NCI-H2081 treated with DMSO at 0.1 percent for 48 hours (cell line): ENCODE measurements around the gene TNFSF15.

Experiments
- DNase-seq: peaks from one replicate; lab custom pipeline; 2025; lab: John Stamatoyannopoulos, UW

TNFSF15 gene

DNA sequence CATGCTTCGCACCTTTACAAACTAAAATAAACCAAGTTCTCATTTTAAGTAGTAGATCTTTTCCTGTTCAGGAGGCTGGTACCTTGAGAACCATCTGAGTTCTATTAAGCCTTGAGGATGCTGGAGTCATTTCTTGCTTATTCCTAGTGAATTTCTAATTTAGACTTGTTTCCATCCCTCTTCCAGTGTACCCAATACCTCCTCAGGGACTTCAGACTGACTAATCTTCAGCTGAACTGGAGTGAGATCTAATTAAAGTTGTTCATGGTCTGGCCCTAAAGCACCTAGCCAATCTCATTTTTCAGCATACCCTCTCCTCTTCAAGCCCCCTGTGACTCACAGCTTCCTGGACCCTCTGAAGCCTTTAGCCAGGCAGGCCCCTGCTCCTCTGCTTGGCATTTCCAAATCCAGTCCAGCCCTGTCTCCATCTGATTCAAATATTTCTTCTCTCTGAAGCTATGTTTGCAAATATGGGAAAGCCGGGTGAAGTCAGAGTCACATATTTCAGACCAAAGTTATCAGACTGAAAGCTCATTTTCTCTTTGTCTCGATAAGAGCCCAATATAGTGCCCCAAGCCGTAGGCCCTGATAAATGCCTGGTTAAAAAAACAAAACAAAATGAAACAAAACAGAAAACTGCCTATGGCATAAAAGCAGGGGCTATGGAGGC is 19.4 kb upstream of the TNFSF15 start:
- no peak for DNase-seq

DNA sequence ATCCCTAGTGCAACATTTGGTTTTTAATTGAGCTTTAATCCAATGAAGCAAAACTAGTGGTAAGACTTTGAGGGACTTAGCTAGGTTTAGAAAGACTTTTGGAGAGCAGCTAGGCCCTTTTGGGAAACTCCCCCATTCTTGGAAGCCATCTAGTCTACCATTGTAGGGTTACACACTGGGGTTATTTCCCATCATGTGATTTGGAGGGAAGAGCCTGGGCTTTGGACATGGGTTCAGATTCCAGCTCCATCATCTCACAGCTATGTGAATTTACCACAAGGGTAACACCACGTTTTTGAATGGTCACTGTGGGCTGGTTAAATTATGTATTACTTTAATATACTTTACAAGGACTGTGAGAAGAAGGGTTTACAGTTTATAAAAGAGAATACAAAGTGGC is 18.3 kb upstream of the TNFSF15 start:
- no peak for DNase-seq

DNA sequence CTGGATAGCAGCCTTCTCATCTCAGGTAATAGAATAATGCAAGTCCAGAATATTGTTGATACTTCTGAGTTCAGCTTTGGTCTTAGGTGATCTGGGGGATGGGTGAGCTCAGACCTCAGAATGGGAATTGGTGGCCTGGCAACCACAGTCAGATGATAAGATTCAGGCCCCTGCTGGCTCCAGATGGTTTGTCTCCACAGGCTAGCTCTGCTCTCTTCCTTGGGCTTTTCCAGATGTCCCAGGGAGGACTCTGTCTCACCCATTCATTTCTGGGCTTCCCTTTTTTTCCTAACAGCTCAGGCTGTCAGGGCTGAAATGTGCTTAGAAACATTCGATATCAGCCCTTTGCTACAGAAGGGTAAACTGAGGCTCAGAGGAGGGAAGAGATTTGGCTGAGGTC is 17.6 kb upstream of the TNFSF15 start:
- DNase-seq = no peak

DNA sequence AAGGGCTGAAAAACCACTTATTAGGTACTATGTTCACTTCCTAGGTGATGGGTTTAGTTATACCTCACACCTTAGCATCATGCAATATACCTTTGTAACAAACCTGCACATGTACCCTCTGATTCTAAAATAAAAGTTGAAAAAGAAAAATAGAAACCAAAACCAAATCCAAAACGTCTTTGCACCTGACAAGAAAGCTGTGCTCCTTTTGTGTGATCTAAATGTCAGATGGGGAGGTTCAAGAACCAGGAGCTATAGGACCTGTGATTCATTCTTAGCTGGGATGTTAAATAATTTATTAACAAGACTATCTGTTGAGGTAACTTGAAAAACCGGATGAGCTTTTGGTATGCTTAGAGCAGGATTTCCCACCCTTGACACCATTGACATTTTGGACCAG is 16.9 kb upstream of the TNFSF15 start:
- no peak for DNase-seq

DNA sequence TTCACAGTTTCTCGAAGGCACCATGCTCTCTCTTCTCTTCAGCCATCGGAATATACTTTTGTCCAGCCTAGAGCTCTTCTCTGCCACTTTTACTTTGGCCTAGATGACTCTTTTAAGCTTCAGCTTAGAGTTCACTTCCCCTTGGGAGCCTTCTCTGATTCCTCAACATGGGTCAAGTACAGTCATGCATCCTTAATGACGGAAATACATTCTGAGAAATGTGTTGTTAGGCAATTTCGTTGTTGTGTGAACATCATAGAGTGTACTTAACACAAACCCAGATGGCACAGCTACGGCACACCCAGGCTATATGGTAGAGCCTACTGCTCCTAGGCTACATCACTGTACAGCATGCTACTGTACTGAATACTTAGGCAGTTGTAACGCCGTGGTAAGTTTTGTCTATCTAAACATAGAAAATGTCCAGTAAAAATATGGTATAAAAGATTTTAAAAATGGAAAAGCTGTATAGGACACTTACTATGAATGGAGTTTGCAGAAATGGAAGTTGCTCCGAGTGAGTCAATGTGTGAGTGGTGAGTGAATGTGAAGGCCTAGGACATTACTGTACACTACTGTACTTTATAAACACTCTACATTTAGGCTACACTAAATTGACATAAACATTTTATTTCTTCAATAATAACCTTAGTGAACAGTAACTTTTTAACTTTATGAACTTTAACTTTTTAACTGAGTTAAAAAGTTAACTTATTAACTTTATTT is 15.1 kb upstream of the TNFSF15 start:
- DNase-seq = no peak

DNA sequence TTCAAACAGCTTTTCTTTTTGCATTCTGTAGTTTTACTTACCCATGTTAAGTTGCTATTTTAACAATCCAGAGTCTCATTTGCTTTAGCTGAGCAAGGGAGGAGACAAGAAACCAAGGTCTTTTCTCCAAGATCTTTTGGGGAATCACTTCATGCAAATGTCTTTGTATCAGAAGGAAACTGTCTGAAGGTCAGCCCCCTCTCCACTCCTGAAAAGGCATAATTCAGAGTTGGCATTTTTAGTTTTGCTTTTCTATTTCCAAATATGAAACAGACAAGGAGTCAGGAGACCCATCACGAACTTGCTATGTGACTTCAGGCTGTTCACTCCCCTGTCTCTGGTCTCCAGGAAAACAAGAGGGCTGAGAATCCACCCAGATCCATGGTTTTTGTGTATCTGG is 12.3 kb upstream of the TNFSF15 start:
- DNase-seq = no peak

DNA sequence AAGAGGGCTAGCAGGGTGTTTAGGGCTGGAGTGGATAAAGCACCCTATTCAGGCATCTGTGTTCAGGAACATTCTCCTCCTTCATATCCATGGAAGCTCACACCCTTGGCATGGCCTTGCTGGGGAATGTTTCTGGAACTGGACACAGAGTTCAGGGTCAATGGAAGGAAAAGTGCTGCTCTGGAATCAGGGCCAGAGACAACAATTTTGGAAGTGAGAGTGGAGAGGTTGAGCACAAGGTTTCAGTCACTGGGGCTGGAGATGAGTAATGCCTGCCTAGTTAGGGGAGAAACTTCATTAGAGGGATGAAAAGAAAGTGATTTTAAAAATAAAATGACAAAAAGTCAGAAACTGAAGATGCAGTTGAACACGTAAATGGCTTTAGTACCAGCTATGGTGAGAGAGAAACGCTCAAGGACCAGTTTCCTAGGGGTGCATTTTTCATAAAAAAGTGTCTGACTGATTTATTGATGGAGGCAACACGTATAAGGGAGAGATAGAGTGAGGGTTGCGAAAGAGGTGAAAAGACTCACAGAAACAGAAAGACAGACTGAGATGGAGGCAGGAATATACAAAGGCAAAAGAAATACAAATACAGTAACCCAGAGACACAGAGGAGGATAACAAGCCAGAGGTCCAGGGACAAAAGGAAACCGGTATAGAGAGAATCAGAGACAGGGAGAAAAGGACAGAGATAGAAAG is 8.0 kb upstream of the TNFSF15 start:
- DNase-seq = no peak

DNA sequence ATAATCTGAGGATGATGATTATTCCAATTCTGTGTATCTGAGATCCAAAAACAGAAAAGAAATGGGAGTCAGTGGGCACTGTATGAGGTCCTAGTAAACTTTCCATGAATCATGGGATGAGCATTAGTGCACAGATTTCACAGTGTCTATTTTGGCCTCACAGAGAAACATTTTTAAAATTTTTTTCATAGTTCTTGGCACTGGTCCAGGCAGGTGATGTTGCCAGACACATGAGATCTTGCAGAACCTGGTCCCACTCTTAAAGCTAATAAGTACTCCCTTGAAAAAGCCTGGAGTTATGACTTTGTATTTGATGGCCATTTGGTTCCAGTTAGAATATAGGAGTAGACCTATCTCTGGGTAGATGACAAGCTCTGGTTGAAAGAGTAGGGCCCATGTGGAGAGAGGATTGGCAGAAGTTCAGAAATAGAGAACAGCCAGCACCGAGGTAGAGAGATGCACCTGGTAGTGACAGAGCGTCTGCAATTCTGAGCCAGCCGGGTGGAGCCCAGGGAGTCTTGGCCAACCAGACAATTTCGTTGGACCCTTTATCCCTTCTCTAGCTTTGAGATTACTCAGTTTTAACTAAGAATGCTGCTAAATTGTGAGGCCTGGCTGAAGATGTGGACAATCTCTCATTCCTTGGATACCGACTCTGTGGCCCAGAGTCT is 6.3 kb upstream of the TNFSF15 start:
- no peak for DNase-seq

DNA sequence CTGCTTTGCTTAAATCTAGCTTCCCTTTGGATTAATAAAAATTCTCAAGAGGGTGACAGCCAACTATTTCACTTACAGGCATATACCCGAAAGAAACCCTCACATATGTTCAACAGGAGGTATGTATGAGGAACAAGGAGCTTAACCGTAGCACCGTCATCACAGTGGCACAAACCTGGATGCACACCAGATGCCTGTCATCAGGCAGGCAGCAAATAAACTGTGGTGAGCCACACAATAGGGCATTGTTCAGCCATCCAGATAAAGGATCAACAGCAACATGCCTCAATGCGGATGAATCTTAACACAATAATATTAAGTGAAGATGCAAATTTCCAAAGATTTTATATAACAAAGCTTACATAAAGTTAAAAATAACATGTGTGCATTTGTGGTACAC is 5.5 kb upstream of the TNFSF15 start:
- DNase-seq = no peak

DNA sequence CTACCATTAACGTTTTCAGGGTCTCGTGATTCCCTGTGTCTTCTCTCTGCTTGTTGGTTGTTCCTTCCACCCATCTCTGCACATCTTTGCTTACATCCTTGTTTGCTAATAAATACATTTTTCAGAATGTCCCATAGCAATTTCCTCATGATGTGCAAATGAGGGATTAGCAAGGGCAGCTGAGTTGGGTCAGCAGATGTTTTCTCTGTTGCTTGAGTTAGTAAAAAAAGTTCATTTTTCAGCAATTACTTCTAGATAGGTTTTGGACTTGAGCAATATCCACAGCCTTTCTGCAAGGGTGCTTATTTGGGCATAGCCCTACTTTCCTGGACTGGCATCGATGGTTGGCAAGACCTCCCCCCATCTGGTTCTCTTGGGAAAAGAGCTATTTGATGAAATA is 4.8 kb upstream of the TNFSF15 start:
- DNase-seq = no peak

DNA sequence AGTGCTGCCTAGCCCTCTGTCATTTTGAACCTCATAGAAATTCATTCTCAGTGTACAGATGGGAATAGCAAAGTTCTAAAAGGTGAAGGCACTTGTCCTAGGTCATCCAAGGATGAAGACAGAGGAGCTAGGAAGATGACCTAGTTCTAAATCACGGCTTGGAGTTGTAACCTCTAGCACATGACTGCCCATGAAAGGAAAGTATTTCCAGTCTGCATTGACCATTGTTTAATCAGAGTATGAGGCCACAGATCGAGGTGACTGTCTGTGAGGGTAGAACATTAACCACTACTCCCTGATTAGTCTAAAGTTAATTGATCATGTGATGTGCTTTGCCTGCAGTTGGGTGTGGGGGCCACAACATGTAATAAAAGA is 674 bp upstream of the TNFSF15 start:
- DNase-seq = no peak

DNA sequence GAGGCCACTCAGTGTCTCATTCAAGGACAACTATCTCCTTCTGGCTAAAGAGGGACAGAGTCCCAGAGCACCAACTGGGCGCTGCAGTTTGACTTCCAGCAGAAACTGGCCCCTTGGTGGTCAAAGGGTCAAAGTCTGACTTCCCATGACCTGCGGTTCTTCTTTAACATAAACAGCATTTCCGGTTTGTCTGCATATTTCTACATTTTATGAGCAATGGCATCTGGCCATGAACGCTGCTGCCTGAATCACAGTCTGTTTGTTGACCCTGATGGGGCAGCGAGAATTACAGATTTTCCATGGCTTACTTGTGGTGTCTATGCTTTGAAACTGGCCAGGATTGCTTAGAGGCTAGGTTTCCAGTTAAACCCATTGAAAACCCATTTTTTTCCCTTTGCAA is 1.3 kb downstream of the TNFSF15 start:
- no peak for DNase-seq

DNA sequence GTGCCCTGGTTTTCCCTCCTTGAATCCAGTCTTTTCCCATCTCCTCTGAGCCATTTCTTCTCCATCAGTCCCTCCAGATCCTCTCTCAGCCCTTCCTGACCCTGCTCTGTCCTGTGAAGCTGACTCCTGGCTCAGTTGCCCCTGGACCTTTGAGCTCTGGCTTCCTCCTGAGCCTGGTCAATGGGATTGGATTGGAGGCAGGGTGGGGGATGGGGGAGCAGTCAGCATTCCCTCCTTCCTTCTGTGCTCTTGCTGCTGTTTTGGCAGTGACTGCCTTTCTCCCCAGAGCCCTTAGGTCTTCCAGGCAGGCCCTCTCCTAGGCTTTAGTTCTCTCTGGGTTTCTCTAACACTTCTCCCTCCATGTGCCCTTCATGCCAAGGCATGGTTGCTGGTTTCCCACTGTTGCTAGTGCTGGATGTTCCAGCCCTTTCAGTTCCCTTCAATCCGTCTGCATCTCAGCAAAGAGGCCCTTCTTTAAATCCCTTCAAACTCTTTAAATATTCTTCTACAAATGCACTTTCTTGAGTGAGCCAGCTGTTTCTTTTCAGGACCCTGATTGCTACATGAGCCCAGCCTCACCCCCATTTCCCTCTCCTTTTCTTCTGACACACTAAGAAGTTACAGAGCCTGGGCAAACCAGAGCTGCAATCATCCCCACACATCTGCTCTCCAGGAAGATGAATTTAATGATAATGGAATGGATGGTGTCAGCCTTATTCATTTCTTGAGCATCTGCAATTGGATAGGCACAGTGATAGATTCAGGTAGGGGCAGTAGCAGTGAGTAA is 2.2 kb downstream of the TNFSF15 start:
- no peak for DNase-seq

DNA sequence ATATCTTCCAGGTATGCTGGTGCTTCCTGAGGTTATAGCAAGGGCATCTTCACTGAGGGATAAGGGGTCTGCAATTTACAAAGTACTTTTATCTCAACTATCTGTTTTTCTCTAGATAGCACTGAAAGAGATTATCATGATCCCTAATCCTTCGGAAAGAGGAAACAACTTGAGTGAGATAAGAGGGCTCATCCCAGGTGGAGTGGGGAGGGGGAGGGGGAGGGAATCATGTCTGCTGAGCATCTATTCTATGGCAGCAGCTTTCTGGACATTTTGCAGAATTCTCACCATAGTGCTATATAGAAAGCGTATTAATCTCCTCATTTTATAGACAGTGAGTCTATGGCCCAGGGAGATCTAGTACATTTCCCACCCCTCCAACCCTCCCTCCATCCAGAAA is 5.9 kb downstream of the TNFSF15 start:
- DNase-seq = no peak

DNA sequence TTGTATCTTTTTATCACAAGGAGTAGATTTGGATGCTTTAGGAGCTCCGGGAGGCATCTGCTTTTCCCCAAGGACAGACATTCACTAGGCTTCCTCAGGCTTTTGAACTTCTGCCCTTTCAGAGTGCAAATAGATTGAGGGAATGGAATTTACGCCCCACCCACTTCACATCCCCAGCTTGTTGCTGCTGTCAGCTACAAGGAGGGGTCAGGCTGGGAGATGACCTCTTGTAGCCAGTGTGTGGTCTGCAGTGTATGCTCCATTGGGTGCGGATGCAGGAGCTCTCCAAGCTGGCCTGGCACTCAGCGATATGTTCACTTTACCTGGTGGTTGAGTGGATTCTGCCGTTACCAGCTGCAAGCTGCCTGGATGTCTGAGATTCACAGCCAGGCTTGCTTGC is 6.4 kb downstream of the TNFSF15 start:
- DNase-seq = no peak

DNA sequence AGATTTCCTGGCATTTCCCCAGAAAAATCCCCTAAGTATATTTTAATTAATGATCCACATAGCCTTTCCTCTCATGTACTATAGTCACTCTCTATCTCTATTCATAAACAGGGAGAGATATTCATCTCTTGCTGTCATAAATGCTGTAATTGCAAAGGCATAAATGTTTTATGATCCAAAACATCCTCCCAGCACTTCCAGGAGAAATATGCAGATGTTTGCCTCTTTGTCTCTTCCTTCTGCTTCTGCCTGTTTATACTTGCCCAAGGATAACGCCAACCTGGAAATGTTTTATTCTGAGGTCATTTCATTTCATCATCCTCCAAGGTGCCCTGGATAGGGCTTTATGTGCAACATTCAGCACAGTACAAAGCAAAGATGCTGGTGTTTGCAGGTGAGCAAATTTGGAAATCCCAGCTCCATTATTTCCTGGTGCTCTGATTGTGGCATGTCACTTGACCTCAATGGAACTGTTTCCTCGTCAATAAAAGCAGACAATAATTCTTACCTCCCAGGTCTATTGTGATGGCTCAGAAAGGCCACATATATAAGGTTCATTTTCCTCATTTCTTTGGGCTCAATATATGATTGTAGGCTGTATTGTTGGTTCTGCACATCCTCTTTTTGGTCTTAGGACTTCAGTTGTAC is 6.9 kb downstream of the TNFSF15 start:
- no peak for DNase-seq

DNA sequence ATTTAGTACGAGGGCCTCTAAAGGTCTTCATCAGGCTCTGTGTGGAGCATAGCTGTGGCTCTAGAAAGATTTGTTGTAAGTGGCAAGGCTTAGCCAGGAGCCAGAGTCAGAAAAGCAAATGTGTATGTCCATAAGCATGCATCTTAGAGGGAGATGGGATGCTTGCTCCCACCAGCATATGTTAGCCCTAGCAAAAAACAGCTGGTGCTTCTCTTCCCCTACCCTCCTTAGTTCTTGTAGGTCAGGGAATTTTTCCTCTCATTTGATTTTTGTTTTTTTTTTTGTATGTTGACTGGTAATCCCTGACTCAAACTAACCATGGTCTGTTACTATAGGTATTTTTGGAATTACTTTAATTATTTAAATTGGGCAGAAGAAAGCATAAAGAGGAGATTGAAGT is 7.7 kb downstream of the TNFSF15 start:
- no peak for DNase-seq

DNA sequence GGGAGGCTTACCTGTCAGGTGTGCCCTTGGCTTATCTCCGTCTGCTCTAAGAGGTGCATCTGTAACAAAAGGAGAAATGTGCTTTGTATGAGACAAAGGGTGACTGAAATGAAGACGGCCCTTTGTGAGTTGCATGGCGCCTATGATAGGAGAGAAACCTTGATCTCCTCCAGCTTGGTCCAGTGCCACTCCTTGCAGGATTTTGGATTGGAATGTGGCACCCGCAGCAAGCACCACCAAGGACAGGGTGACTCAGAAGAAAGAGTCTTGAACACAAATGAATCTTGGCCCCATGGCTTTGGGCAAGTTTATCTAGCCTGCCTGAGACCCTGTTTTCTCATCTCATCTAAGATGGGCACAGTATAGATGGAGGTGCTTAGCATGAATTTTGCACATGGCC is 13.4 kb downstream of the TNFSF15 start:
- DNase-seq = no peak

DNA sequence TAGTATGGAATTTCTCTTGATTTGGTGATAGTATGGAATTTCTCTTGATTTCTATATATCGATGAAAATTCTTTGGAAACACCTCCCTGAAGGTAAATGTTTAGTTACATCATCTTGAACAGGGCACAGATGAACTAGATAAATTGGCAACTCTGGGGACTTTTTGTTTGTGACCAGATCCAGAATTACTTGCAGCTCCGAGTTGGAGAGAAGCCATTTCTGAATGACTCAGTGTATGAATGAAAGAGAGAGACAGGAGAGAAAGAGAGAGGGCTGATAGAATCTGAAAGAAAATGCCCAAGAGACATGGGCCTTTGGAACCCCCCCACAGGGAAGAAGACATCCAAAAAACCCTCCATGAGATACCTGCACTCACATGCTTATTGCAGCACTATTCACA is 14.1 kb downstream of the TNFSF15 start:
- no peak for DNase-seq

DNA sequence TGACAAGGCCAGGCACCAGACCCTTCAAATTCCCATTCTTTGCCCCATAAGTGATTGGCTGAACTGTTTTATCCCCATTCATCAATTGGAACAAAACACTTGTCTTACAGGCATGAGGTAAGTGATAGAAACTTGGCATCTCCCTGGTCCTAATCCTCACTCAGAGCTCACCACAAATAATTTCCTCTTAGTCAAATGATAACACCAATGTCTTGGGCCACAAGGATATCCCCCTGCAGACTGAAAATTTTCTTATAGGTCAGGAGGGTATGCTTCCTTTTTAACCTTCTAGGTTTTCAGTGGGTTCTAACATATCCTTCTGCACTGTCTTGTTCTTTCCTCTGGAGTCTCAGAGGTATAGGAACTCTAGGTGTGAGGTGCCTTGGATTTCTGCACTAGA is 14.5 kb downstream of the TNFSF15 start:
- no peak for DNase-seq

DNA sequence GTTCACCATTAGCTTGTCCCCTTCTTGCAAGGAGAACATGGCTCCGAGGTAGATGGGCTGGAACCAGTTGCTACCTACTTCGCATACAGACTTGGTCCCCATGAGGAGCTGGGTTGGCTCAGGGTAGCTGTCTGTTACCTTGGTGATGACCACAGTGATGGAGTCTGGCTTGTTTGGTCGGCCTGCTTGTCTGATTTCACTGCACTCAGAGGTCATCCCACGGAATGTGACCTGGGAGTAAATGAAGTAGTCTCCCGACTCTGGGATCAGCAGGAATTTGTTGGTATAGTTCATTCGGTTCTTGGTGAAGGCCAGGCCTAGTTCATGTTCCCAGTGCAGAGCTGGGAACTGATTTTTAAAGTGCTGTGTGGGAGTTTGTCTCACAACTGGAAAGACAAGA is 15.3 kb downstream of the TNFSF15 start:
- DNase-seq = no peak

DNA sequence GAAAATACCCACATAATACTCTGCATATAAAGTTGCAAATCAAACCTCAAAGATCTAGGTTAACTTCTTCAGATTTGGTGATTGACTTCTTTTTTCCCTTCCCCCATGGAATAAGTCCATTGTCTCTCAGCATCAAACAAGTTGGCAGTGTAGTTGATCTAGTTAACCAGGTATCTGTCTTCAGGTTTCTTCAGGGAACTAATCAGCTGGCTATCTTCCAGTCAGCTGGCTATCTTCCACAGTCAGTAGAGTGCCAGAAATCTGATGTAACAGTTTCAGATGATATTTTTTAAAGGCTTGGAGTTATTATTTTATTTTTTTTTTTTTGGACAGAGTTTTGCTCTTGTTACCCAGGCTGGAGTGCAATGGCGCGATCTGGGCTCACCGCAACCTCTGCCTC is 16.8 kb downstream of the TNFSF15 start:
- no peak for DNase-seq
